HUES6 (cell line): ENCODE results near the gene SPHK1.
"Not testable (repeated sequence)": the region's sequence is repeated elsewhere in the genome, so short reads cannot be mapped to it uniquely, and the experiment has no call there.

Experiments used
- H3K27ac ChIP-seq: 2 replicates; pipeline ENCODE4 v1.7.0; 2013; ENCODE audit warnings: low read depth, mild to moderate bottlenecking, low read length, inconsistent platforms
- H3K27me3 ChIP-seq: 2 replicates; pipeline ENCODE4 v1.6.1; 2013; ENCODE audit warnings: low read length; ENCODE audit not compliant: control insufficient read depth, insufficient read depth
- H3K36me3 ChIP-seq: 2 replicates; pipeline ENCODE4 v1.6.1; 2013; ENCODE audit warnings: low read length; ENCODE audit not compliant: control insufficient read depth, insufficient read depth
- H3K4me1 ChIP-seq: 2 replicates; pipeline ENCODE4 v1.6.1; 2013; ENCODE audit warnings: low read length; ENCODE audit not compliant: control insufficient read depth, insufficient read depth
- H3K4me3 ChIP-seq: 2 replicates; pipeline ENCODE4 v1.5.1; 2013; ENCODE audit warnings: low read depth, low read length
- H3K9ac ChIP-seq: one replicate; pipeline ENCODE4 v1.6.1; 2013; ENCODE audit warnings: mild to moderate bottlenecking, low read length
- H3K9me3 ChIP-seq: 2 replicates; pipeline ENCODE4 v1.6.1; 2013; ENCODE audit warnings: low read depth, low read length; ENCODE audit not compliant: control insufficient read depth, insufficient read depth

Gene SPHK1, protein sequence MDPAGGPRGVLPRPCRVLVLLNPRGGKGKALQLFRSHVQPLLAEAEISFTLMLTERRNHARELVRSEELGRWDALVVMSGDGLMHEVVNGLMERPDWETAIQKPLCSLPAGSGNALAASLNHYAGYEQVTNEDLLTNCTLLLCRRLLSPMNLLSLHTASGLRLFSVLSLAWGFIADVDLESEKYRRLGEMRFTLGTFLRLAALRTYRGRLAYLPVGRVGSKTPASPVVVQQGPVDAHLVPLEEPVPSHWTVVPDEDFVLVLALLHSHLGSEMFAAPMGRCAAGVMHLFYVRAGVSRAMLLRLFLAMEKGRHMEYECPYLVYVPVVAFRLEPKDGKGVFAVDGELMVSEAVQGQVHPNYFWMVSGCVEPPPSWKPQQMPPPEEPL

DNA sequence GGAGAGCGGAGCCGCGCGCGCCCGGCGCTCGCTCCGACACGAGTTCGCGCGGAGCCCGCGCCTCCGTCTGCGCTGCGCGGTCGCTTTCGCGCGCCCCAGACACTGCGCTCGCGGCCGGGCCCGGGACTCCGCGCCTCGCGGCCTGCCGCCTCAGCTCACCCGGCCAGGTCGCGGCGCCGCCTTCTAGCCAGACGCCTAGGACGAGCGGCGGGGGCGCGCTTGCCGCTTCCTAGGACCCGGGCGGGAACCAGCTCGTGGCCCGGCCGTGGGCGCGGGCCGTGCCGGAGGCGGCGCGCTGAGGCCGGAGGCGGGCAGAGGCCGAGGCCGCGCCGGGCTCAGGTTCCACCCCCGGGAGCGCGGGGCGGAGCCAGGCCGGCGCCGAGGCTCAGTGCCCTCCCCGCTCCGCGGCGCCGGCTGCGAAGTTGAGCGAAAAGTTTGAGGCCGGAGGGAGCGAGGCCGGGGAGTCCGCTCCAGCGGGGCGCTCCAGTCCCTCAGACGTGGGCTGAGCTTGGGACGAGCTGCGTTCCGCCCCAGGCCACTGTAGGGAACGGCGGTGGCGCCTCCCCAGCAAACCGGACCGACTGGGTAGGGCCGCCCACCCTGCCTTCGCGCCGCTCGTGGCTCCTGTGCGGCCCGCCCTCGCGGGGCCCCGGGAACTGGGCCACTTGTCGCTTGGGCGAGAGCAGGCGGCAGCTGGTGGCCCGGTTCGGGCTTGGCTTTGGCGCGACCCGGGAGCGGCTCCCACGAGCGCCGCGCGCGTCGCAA lies at the start of gene SPHK1:
Gene SPHK1 (plus strand): TSS at position 388 of the 765 bp plus-strand sequence. CDS start 1,036 bp downstream, outside the sequence.
- no peaks in the 10 kb centered on the region for H3K9me3 ChIP-seq
- peak within 1 kb of the TSS; percentile 58 for H3K9ac ChIP-seq
- H3K36me3 ChIP-seq, result no peaks in the 10 kb centered on the region
- H3K27ac ChIP-seq, result no peak within 1 kb of the TSS
- peaks cover 33% of the 10 kb centered on the region for H3K4me1 ChIP-seq
- peak within 1 kb of the TSS; percentile 72 for H3K4me3 ChIP-seq
- peaks cover 37% of the 10 kb centered on the region for H3K27me3 ChIP-seq

DNA sequence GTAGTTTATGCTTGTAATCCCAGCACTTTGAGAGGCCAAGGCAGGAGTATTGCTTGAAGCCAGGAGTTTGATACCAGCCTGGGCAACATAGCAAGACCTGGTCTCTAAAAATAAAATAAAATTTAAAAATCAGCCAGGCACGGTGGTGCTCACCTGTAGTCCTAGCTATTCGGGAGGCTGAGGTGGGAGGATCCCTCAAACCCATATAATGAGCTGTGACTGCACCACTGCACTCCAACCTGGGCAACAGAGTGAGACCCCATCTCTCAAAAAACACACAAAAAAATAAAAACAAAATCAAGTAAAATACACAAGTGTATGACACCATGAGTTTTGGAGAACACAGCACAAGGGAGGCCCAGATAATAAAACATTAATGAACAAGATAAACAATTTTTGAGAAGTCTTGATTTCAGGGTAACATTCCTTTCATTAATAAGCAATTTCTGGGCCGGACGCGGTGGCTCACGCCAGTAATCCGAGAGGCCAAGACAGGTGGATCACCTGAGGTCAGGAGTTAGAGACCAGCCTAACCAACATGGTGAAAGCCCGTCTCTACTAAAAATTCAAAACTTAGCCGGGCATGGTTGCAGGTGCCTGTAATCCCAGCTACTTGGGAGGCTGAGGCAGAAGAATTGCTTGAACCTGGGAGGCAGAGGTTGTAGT lies 48.6 kb upstream of the SPHK1 start:
- Histone ChIP-seq H3K36me3 (peaks cover 15% of the 10 kb centered on the region), H3K4me3 (no peak overlapping the region), H3K9me3 (no peaks in the 10 kb centered on the region), H3K4me1 (no peaks in the 10 kb centered on the region), H3K27ac (no peak overlapping the region), H3K27me3 (no peaks in the 10 kb centered on the region), H3K9ac (no peak overlapping the region)

GRCh38 chr17:76336756-76337412 lies 47.5 kb upstream of the SPHK1 start:
- Histone ChIP-seq H3K4me3 (no peak overlapping the region), H3K9me3 (no peaks in the 10 kb centered on the region), H3K27me3 (no peaks in the 10 kb centered on the region), H3K36me3 (peaks cover 9% of the 10 kb centered on the region), H3K9ac (no peak overlapping the region), H3K27ac (no peak overlapping the region), H3K4me1 (no peaks in the 10 kb centered on the region)

- Histone ChIP-seq H3K27me3 (no peaks in the 10 kb centered on the region), H3K9ac (no peak overlapping the region), H3K9me3 (no peaks in the 10 kb centered on the region), H3K4me1 (no peaks in the 10 kb centered on the region), H3K27ac (no peak overlapping the region), H3K36me3 (peaks cover 10% of the 10 kb centered on the region), H3K4me3 (no peak overlapping the region)
These were observed 47.0 kb upstream of the SPHK1 start for GRCh38 chr17:76337413-76337777.

GRCh38 chr17:76341301-76341700 lies 43.1 kb upstream of the SPHK1 start:
- Histone ChIP-seq H3K9ac (no peak overlapping the region), H3K4me3 (no peak overlapping the region), H3K9me3 (no peaks in the 10 kb centered on the region), H3K27me3 (no peaks in the 10 kb centered on the region), H3K27ac (no peak overlapping the region), H3K36me3 (peaks cover 34% of the 10 kb centered on the region), H3K4me1 (no peaks in the 10 kb centered on the region)

DNA sequence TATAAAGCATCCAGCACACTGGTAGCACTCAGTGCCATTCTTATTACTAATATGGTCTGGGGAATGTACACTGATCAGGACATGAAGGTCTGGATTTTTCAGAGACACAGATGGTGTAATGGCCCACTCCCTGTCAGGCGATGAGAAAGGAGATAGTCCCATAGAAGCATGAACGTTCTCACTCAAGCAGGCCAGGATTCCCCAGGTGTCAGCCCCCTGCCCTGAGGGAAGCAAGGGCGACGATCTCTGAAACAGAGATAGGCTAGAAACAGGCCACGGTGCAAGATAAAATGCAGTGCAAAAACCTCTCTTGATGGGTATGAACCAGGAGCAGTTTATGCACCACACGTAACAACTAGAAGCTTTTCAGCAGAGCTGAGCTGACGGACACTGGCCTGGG lies 41.3 kb upstream of the SPHK1 start:
- Histone ChIP-seq H3K36me3 (peaks cover 47% of the 10 kb centered on the region), H3K4me1 (no peaks in the 10 kb centered on the region), H3K9ac (no peak overlapping the region), H3K4me3 (no peak overlapping the region), H3K9me3 (no peaks in the 10 kb centered on the region), H3K27me3 (no peaks in the 10 kb centered on the region), H3K27ac (no peak overlapping the region)

DNA sequence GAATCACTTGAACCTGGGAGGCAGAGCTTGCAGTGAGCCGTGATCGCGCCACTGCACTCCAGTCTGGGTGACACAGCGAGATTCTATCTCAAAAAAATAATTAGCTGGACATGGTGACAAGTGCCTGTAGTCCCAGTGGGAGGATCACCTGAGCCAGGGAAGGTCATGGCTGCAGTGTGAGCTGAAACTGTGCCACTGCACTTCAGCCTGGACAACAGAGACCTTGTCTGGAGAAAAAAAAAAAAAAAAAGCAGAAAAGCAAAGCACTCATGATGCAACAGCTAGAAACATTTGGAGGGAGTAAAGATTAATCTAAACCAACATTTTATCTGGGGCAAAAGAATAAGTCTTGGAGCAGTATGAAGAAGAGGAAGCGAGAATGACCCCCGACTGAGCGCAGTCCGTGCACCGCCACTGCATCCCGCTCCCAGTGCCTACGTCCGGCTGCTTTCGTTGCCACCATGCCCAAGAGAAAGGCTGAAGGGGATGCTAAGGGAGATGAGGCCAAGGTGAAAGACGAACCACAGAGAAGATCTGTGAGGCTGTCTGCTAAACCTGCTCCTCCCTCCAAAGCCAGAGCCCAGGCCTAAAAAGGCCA lies 38.9 kb upstream of the SPHK1 start:
- Histone ChIP-seq H3K9ac (no peak overlapping the region), H3K27me3 (no peaks in the 10 kb centered on the region), H3K36me3 (peaks cover 47% of the 10 kb centered on the region), H3K4me3 (no peak overlapping the region), H3K4me1 (no peaks in the 10 kb centered on the region), H3K9me3 (no peaks in the 10 kb centered on the region), H3K27ac (no peak overlapping the region)

- H3K4me3 ChIP-seq, H3K27ac ChIP-seq, H3K9ac ChIP-seq, H3K27me3 ChIP-seq, H3K9me3 ChIP-seq, H3K4me1 ChIP-seq: not testable (repeated sequence)
- peaks cover 42% of the 10 kb centered on the region for H3K36me3 ChIP-seq
These were observed 37.5 kb upstream of the SPHK1 start for GRCh38 chr17:76346936-76347335.

- peaks cover 10% of the 10 kb centered on the region; the same call in 1 of the 2 replicates for H3K4me1 ChIP-seq
These were observed 33.9 kb upstream of the SPHK1 start for GRCh38 chr17:76350463-76350862.

GRCh38 chr17:76351526-76352071 lies 32.8 kb upstream of the SPHK1 start:
- Histone ChIP-seq H3K9me3 (no peaks in the 10 kb centered on the region), H3K36me3 (peaks cover 10% of the 10 kb centered on the region), H3K4me3 (no peak overlapping the region), H3K4me1 (peaks cover 10% of the 10 kb centered on the region; the same call in 1 of the 2 replicates), H3K9ac (no peak overlapping the region), H3K27me3 (no peaks in the 10 kb centered on the region; the same call in 1 of the 2 replicates), H3K27ac (no peak overlapping the region)

More at GRCh38 chr17:76350463-76350862, 33.9 kb upstream of the SPHK1 start:
- no peak overlapping the region for H3K27ac ChIP-seq
- H3K4me3 ChIP-seq, result no peak overlapping the region
- H3K27me3 ChIP-seq, result no peaks in the 10 kb centered on the region; the same call in 1 of the 2 replicates
- peaks cover 22% of the 10 kb centered on the region for H3K36me3 ChIP-seq
- H3K9ac ChIP-seq, result no peak overlapping the region
- no peaks in the 10 kb centered on the region for H3K9me3 ChIP-seq
